Measurements from ENCODE around the gene SETD3.

GRCh38 chr14:99408971-99409289, 71.7 kb downstream of the SETD3 start:
- TF ChIP-seq CTCF (IDR thresholded peaks at IDR 0.05): no peak
- TF ChIP-seq EP300 (IDR thresholded peaks at IDR 0.05): no peak
- no peak for TF ChIP-seq POLR2AphosphoS5 (IDR thresholded peaks at IDR 0.05)
- no peak for TF ChIP-seq POLR2A (IDR thresholded peaks at IDR 0.05; ENCODE audit: low read depth)
